ENCODE results near the gene ST8SIA1. TPM values are rescaled to one million over a fixed set of nuclear protein-coding genes. Genes with fewer than 3 reads are reported as not detected.

Gene ST8SIA1
- total and polyA plus RNA-seq, 9 donors: 0.69 to 18.1 (median 4.1) TPM

DNA sequence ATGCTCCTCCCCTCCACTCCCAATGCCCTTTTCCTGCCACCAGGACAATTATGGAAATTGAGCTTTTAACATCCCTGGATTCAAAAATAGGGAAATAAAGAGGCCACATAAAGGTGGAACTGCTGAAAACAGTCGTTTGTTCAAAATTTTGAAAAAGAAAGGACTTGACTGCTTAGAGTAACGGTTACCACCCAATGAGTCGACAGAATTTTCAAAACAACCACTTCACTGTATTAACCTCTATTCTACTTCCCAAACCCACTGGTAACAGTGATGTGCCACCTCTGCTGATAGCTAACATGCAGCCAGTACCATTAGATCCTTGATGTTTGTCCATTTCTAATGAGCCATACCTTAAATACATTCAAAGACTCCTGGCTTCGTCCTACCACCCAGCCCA, 4.9 kb downstream of the ST8SIA1 start:
- 72 to 76% (median 74%) methylated on average over 4 of the region's 4 CpGs for WGBS, 3 donors
- H3K27ac ChIP-seq: no peak overlapping the region
- no peaks in the 10 kb centered on the region for H3K9me3 ChIP-seq
- DNase-seq: no peak
- no peak overlapping the region for H3K4me3 ChIP-seq
- no peaks in the 10 kb centered on the region for H3K27me3 ChIP-seq
- intact Hi-C loops (cut with DNase I): loop anchor here in 3 of 4 donors (10.0 kb wide), 3 partner anchors 115 to 245 kb away; no protein-coding TSS in a partner anchor
- TF ChIP-seq POLR2A (IDR thresholded peaks at IDR 0.05) (no peak), EP300 (IDR thresholded peaks at IDR 0.05) (no peak)
- TF ChIP-seq, protein P1, sequence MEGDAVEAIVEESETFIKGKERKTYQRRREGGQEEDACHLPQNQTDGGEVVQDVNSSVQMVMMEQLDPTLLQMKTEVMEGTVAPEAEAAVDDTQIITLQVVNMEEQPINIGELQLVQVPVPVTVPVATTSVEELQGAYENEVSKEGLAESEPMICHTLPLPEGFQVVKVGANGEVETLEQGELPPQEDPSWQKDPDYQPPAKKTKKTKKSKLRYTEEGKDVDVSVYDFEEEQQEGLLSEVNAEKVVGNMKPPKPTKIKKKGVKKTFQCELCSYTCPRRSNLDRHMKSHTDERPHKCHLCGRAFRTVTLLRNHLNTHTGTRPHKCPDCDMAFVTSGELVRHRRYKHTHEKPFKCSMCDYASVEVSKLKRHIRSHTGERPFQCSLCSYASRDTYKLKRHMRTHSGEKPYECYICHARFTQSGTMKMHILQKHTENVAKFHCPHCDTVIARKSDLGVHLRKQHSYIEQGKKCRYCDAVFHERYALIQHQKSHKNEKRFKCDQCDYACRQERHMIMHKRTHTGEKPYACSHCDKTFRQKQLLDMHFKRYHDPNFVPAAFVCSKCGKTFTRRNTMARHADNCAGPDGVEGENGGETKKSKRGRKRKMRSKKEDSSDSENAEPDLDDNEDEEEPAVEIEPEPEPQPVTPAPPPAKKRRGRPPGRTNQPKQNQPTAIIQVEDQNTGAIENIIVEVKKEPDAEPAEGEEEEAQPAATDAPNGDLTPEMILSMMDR (IDR thresholded peaks at IDR 0.05): no peak
- no peaks in the 10 kb centered on the region for H3K36me3 ChIP-seq
- H3K4me1 ChIP-seq (ENCODE audit: insufficient read depth): peaks cover 3% of the 10 kb centered on the region

DNA sequence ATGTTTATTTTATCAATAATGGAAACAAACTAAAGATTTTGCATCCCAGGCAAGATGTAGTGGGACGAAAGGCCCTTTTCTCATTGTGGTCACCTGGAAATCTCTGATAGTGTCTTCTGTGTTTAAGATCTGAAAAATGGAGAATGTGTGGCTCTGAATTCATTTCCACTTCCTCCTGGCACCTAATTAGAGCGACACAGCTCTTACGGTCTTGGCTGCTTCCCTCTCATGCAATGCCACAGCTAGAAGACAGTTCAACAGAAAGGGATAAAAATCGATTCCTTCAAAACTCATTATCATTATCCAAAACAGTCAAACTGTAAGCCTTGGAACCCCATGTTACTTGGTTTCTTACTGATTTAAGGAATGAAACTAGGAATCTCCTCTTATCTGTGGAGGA, 9.3 kb downstream of the ST8SIA1 start:
- no peaks in the 10 kb centered on the region for H3K27me3 ChIP-seq
- 83 to 88% (median 85%) methylated on average over 4 of the region's 4 CpGs for WGBS, 3 donors
- no peak for TF ChIP-seq POLR2A (IDR thresholded peaks at IDR 0.05)
- no peak for TF ChIP-seq EP300 (IDR thresholded peaks at IDR 0.05)
- TF ChIP-seq, protein P1 (IDR thresholded peaks at IDR 0.05): no peak
- no peak overlapping the region for H3K27ac ChIP-seq
- H3K36me3 ChIP-seq: no peaks in the 10 kb centered on the region
- intact Hi-C loops (cut with DNase I): no loop called here
- no peaks in the 10 kb centered on the region for H3K9me3 ChIP-seq
- DNase-seq: no peak
- no peak overlapping the region for H3K4me3 ChIP-seq
- H3K4me1 ChIP-seq (ENCODE audit: insufficient read depth): no peaks in the 10 kb centered on the region

DNA sequence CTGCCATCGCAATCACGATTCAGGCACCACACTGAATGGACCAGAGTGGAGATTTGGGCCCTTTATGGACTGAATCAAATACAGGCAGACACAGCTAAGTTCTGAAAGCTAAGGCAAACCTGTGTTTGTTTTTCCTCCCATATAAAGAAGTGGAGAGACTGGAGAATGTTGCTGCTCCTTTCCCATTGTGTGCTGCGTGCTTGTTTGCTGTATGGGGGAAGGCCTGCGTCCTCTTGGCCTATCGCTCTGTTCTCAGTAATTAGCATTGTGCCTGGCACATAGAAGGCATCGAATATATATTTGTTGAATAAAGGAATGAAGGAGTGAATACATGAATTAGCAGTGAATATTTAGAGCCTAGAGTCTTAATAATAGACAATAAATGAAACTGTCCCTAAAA, 12.4 kb downstream of the ST8SIA1 start:
- Histone ChIP-seq H3K27me3 (no peaks in the 10 kb centered on the region), H3K36me3 (no peaks in the 10 kb centered on the region), H3K4me1 (ENCODE audit: insufficient read depth) (no peaks in the 10 kb centered on the region), H3K4me3 (no peak overlapping the region), H3K27ac (no peak overlapping the region), H3K9me3 (no peaks in the 10 kb centered on the region)
- TF ChIP-seq POLR2A (IDR thresholded peaks at IDR 0.05): no peak
- TF ChIP-seq, protein P1 (IDR thresholded peaks at IDR 0.05): no peak
- TF ChIP-seq EP300 (IDR thresholded peaks at IDR 0.05): no peak
- intact Hi-C loops (cut with DNase I): no loop called here
- no peak for DNase-seq
- 91 to 96% (median 94%) methylated on average over 6 of the region's 6 CpGs for WGBS, 3 donors

DNA sequence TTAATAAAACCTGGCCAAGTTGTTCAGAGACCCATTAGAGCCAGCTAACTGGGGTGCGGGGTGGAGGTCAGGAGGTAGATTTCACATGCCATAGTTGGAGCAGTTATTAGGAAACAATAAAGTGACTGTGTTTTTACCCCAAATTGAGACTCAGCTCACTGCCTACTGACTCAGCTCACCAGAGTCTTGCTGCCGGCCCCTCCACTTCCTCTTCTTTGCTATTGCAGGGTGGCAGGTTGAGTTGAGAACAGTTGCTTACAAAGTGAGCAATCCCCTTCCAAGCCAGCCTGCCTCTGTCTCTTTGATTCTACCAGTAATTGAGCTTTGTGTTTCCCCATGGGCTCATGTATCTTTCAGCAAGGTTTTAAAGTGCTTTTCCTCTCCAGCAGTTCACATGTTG, 12.9 kb downstream of the ST8SIA1 start:
- TF ChIP-seq, protein P1 (IDR thresholded peaks at IDR 0.05): no peak
- TF ChIP-seq EP300 (IDR thresholded peaks at IDR 0.05): no peak
- no peak for TF ChIP-seq POLR2A (IDR thresholded peaks at IDR 0.05)
- Histone ChIP-seq H3K27me3 (no peaks in the 10 kb centered on the region), H3K4me3 (no peak overlapping the region), H3K9me3 (no peaks in the 10 kb centered on the region), H3K4me1 (ENCODE audit: insufficient read depth) (no peaks in the 10 kb centered on the region), H3K36me3 (no peaks in the 10 kb centered on the region), H3K27ac (no peak overlapping the region)
- 78 to 92% (median 89%) methylated on average over 2 of the region's 2 CpGs for WGBS, 3 donors
- no peak for DNase-seq
- intact Hi-C loops (cut with DNase I): no loop called here

All from ovary (tissue), 9 donors.